Heart right ventricle (tissue), 16 donors: ENCODE data around the gene EMC9. TPM values are rescaled to one million over a fixed set of nuclear protein-coding genes. Genes with fewer than 3 reads are reported as not detected.

Experiments
- ATAC-seq, 8 donors: fragments of 200-7000 bp; cut with Tn5 transposase; one replicate each; pipeline ENCODE4 v1.9.1; 2020; ENCODE audit warnings: mild to moderate bottlenecking in 8 of 8, moderate library complexity in 8 of 8, moderate number of reproducible peaks in 1 of 8
- DNase-seq, 2 donors: peaks; one replicate each; pipeline ENCODE4 v3.0.0-alpha.2; 2020
- H3K27ac ChIP-seq, 10 donors: fragments of 200-600 bp; sonication (generic) in 2 of 10; one replicate each; pipeline versions ENCODE4 v1.5.0 to v1.8.0; 2020 to 2022; ENCODE audit warnings: mild to moderate bottlenecking in 3 of 10
- H3K27me3 ChIP-seq, 7 donors: fragments of 200-600 bp; one replicate each; pipeline ENCODE4 v1.8.0; 2021 to 2022; ENCODE audit warnings: mild to moderate bottlenecking in 2 of 7
- H3K36me3 ChIP-seq, 9 donors: fragments of 200-600 bp; sonication (generic) in 1 of 9; one replicate each; pipeline versions ENCODE4 v1.5.0 to v1.8.0; 2020 to 2022; ENCODE audit warnings: mild to moderate bottlenecking in 2 of 9
- H3K4me1 ChIP-seq, 9 donors: fragments of 200-600 bp; sonication (generic) in 1 of 9; one replicate each; pipeline versions ENCODE4 v1.5.0 to v1.8.0; 2020 to 2022; ENCODE audit warnings: mild to moderate bottlenecking in 4 of 9
- H3K4me3 ChIP-seq, 10 donors: fragments of 200-600 bp; sonication (generic) in 2 of 10; one replicate each; pipeline versions ENCODE4 v1.5.0 to v1.8.0; 2020 to 2022; ENCODE audit warnings: mild to moderate bottlenecking in 7 of 10, moderate library complexity in 2 of 10
- H3K9me3 ChIP-seq, 11 donors: fragments of 200-600 bp in 10 of 11; sonication (generic) in 2 of 11; one replicate each; pipeline versions ENCODE4 v1.5.0 to v1.8.0; 2013 to 2022; ENCODE audit warnings: mild to moderate bottlenecking in 2 of 11, control low read depth in 1 of 11, moderate library complexity in 1 of 11
- CTCF ChIP-seq, 9 donors: fragments of 200-600 bp; sonication (generic) in 2 of 9; IDR thresholded peaks; one replicate each; pipeline versions ENCODE4 v1.5.0 to v1.8.0; 2021 to 2022; ENCODE audit warnings: antibody characterized with exemption in 9 of 9, mild to moderate bottlenecking in 5 of 9, moderate library complexity in 1 of 9
- WGBS, 2 donors: extraction: QIAGEN DNeasy Blood & Tissue Kit; methylation state at CpG; one replicate each; pipeline ENCODE4 v1.1.7; 2013; ENCODE audit warnings: inconsistent platforms in 1 of 2; 5-methylcytosine and 5-hydroxymethylcytosine counted together
- intact Hi-C, 10 donors: fragments of 100-400 bp; cut with DNase I; formaldehyde crosslinking; loops; one replicate each; pipeline versions ENCODE4 v1.11.1 to v1.14.2; 2022
- polyA plus RNA-seq, 2 donors: library from polyadenylated mRNA; stranded (reverse); fragments of 200-250 nt; gene quantifications; one replicate each; pipeline ENCODE4 v1.2.3, GENCODE V29; 2013
- total RNA-seq, 10 donors: library from RNA; stranded (reverse); fragmentation: NEBNext Ultra II Directional in 3 of 10; extraction: Animal tissue kit (Norgen Biotek cat#: 25700) in 3 of 10; gene quantifications; one replicate each; pipeline versions ENCODE4 v1.2.1 to v1.2.4, GENCODE V29; 2021 to 2023
- donor health status: Arrhythmogenic right ventricular cardiomyopathy.
- donor health status: ischemic (EF 13 %, LVEDD 7.1; RV severe dilation, severe dysfunction).
- donor health status: healthy with polysubstance abuse.
- donor health status: DM: no; HTN: yes; CAD: no.
- donor health status: DM: no; HTN: no; CAD: no.
- donor health status: ischemic (EF 25% LVEDD 6.9; RV normal size, moderate dysfunction).
- donor health status: ischemic (EF 25% LVEDD 5.7; RV mildly dilated, moderate dysfunction).
- donor health status: healthy.
- donor health status: DM: yes; HTN: yes; CAD: no.
- donor health status: Ischemic cardiomyopathy.
- donor health status: ischemic (EF 35%, LVEDD 5.7; RV mildly dilated, moderate dysfunction).
- donor health status: nonischemic (EF 11% LVEDD 7.7; RV severe dilation, severe dysfunction).
- donor health status: DM: yes; HTN: yes; CAD: no.
- donor health status: PGD.
- donor health status: ischemic (EF 29% LVEDD 5.4; RV normal size, mild dysfunction).
- donor health status: nonischemic (EF 23%, LVEDD 6.1; RV moderate dilation, normal function).

EMC9 gene
- total and polyA plus RNA-seq, 12 donors = 10.2 to 44.3 (median 14.4) TPM

DNA sequence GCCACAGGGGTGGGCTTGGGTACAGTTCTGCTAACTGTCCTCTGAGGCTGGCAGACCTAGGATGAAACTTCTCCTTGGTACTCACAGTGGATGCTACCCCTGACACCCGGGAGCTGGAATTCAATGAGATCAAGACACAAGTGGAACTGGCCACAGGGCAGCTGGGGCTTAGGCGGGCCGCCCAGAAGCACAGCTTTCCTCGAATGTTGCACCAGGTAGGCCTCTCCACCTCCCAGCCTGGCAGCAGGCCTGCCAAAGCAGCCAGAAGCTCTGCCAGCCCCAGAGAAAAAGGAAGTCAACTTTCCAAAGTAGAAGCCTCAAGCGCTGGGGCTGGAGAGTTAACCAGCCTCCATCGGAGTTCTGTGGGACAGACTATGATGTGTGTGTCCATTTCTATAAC, 24.2 kb downstream of the EMC9 start:
- peaks cover 6 to 29% (median 17%) of the 10 kb centered on the region in 9 donors for H3K4me1 ChIP-seq
- H3K4me3 ChIP-seq = no peak overlapping the region
- TF ChIP-seq CTCF (IDR thresholded peaks at IDR 0.05) = no peak
- intact Hi-C loops = no loop called here
- H3K27me3 ChIP-seq = no peaks in the 10 kb centered on the region
- peak overlapping the region in 1 of 10 donors; percentile 6 for H3K27ac ChIP-seq
- no peak for DNase-seq
- no peaks in the 10 kb centered on the region for H3K9me3 ChIP-seq
- peaks cover 0 to 60% (median 50%) of the 10 kb centered on the region in 9 donors for H3K36me3 ChIP-seq
- WGBS, 2 donors = 86 to 87% methylated on average over 6 of the region's 6 CpGs
- no peak for ATAC-seq

- intact Hi-C loops = no loop called here
- no peaks in the 10 kb centered on the region for H3K9me3 ChIP-seq
- DNase-seq (no peak), ATAC-seq (no peak)
- TF ChIP-seq CTCF (IDR thresholded peaks at IDR 0.05) = no peak
- peak overlapping the region in 2 of 10 donors; percentile 98 to 99 for H3K27ac ChIP-seq
- H3K27me3 ChIP-seq = no peaks in the 10 kb centered on the region
- peaks cover 6 to 29% (median 17%) of the 10 kb centered on the region in 9 donors for H3K4me1 ChIP-seq
- peak overlapping the region in 9 of 10 donors; percentile 54 to 80 (median 69) for H3K4me3 ChIP-seq
- peaks cover 0 to 51% (median 42%) of the 10 kb centered on the region in 9 donors for H3K36me3 ChIP-seq
- 83 to 88% methylated on average over 6 of the region's 6 CpGs for WGBS, 2 donors
These were observed 25.1 kb downstream of the EMC9 start for GRCh38 chr14:24116128-24116814.

- intact Hi-C loops = loop anchor here in 3 of 10 donors (1.0 to 2.0 kb wide), 4 partner anchors 15 to 31 kb away; partner anchors contain the start of genes FITM1 (in 2 of the 3), EMC9 (in 1 of the 3), PSME2 (in 1 of the 3) and RNF31 (in 1 of the 3)
- H3K4me1 ChIP-seq = peaks cover 6 to 30% (median 17%) of the 10 kb centered on the region in 9 donors
- ATAC-seq = no peak
- peak in 1 of 2 donors; percentile 13 for DNase-seq
- no peak for TF ChIP-seq CTCF (IDR thresholded peaks at IDR 0.05)
- 3% methylated on average over 14 of the region's 14 CpGs for WGBS, 2 donors
- H3K9me3 ChIP-seq = no peaks in the 10 kb centered on the region
- peaks cover 0 to 44% (median 35%) of the 10 kb centered on the region in 9 donors for H3K36me3 ChIP-seq
- peak overlapping the region; percentile 90 to 99 (median 98) for H3K27ac ChIP-seq
- H3K27me3 ChIP-seq = no peaks in the 10 kb centered on the region
- H3K4me3 ChIP-seq = peak overlapping the region; percentile 23 to 80 (median 69)
These were observed 25.8 kb downstream of the EMC9 start for GRCh38 chr14:24115422-24116127.
